ENCODE measurements around the gene AGBL4. TPM values are rescaled to one million over a fixed set of nuclear protein-coding genes. Genes with fewer than 3 reads are reported as not detected.

The AGBL4 gene
- total and polyA plus RNA-seq, 9 of the 15 experiments (the other 6 are each of a cell fraction or from before 2014, with no cell fraction given) = 0.11 TPM; not detected in 7

DNA sequence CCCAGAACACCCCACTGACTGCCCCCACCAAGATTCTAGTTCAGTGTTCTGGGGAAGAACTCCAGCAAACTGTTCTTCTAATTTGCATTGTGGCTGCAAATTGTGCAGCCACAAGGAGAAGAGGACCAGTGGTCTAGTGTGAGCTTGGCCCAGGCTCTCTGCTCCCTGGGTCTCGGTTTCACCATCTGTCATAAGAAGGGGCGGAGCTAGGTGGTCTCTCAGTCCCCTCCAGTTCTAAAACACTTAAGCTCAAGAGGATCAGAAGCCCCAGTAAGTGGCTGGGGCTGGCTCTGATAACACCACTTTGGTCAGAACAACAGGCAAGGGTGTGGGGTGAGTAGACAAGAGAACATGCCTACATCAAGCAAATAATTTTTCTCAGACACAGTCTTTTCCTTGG lies 1346.9 kb downstream of the AGBL4 start:
- no peak overlapping the region for H3K27ac ChIP-seq (ENCODE audit: extremely low read depth, low read depth, low read length)
- FAIRE-seq = no peak
- H4K20me1 ChIP-seq (replicated peaks; ENCODE audit: control insufficient read depth, insufficient read depth, low read length) = no peaks in the 10 kb centered on the region
- no TSS peak for BruUV-seq (replicated peaks)
- no peaks in the 10 kb centered on the region for H3K27me3 ChIP-seq (ENCODE audit: control insufficient read depth in 2 of 2, insufficient read depth in 2 of 2, low read length in 2 of 2)
- H3K9me3 ChIP-seq (replicated peaks; ENCODE audit: control insufficient read depth, insufficient read depth, low read depth, low read length) = no peaks in the 10 kb centered on the region
- H3K9ac ChIP-seq (ENCODE audit: insufficient read depth in 1 of 2, low read depth in 2 of 2, low read length in 2 of 2) = no peak overlapping the region
- H3K4me3 ChIP-seq = no peak overlapping the region
- H2AFZ ChIP-seq (ENCODE audit: low read depth, low read length) = no peak overlapping the region
- intact Hi-C loops (cut with micrococcal nuclease) (loop anchor here (1.0 kb wide), 1 partner anchor 1671 kb away; no protein-coding TSS in a partner anchor), in situ Hi-C loops (cut with MboI) (loop anchor here (10.0 kb wide), 1 partner anchor 1668 kb away; no protein-coding TSS in a partner anchor)
- ChIA-PET CTCF (ENCODE audit: low intra/inter-chr PET ratio) (interaction anchor here (0.9 kb wide), 1 partner anchor 1657 kb away, joined by 6 read pairs; no protein-coding TSS in a partner anchor), POLR2A (interaction anchor here (0.6 to 0.9 kb wide), 2 partner anchors 26 to 141 kb away, joined by 3 read pairs; no protein-coding TSS in a partner anchor)
- no peaks in the 10 kb centered on the region for H3K9me1 ChIP-seq (ENCODE audit: control insufficient read depth, insufficient read depth, low read length)
- 0% methylated on average over 2 of the region's 2 CpGs for WGBS (ENCODE audit: insufficient coverage, low coverage, missing lambda C conversion rate)
- no peaks in the 10 kb centered on the region for H3K4me1 ChIP-seq (replicated peaks in 1 of 2; ENCODE audit: control insufficient read depth in 2 of 2, insufficient read depth in 2 of 2, low read length in 2 of 2)
- no peak for ATAC-seq
- DNase-seq (ENCODE audit: extremely low read depth in 1 of 4, low spot score in 3 of 4) = no peak
- H3K4me2 ChIP-seq (ENCODE audit: insufficient read depth, low read length) = no peak overlapping the region
- TF ChIP-seq ZNF551 (CRISPR knock-in tag; IDR thresholded peaks at IDR 0.05) (no peak), TAF15 (IDR thresholded peaks at IDR 0.05; ENCODE audit: low read depth, low read length) (no peak), BRF2 (IDR thresholded peaks at IDR 0.05; ENCODE audit: borderline replicate concordance, insufficient read depth, insufficient read length) (no peak), ZNF764 (CRISPR knock-in tag; IDR thresholded peaks at IDR 0.05; ENCODE audit: low read depth) (no peak), NCOA4 (IDR thresholded peaks at IDR 0.05; ENCODE audit: partially characterized antibody) (no peak), ZNF512 (tag; IDR thresholded peaks at IDR 0.05) (no peak), HDAC2 (IDR thresholded peaks at IDR 0.05) (no peak)
- H3K36me3 ChIP-seq (ENCODE audit: control insufficient read depth, insufficient read depth, low read length) = no peaks in the 10 kb centered on the region
- H3K79me2 ChIP-seq (ENCODE audit: control insufficient read depth, insufficient read depth, low read length) = no peaks in the 10 kb centered on the region
